CD4-positive, alpha-beta T cell treated with Interleukin-21 for 1 hour (primary cell): Measurements from ENCODE around the gene EIF2S2.

Source experiments
- DNase-seq: peaks from one replicate; pipeline ENCODE4 v3.0.0-alpha.2; 2020

Gene EIF2S2

GRCh38 chr20:34058831-34059230 is 53.2 kb downstream of the EIF2S2 start:
- DNase-seq = peak; percentile 31

GRCh38 chr20:34055290-34055689 is 56.8 kb downstream of the EIF2S2 start:
- no peak for DNase-seq

GRCh38 chr20:34052414-34052813 is 59.6 kb downstream of the EIF2S2 start:
- no peak for DNase-seq

GRCh38 chr20:34049897-34050695 is 61.9 kb downstream of the EIF2S2 start:
- DNase-seq = no peak

- no peak for DNase-seq
These were observed 62.7 kb downstream of the EIF2S2 start for GRCh38 chr20:34049389-34049788.

GRCh38 chr20:34047917-34048316 is 64.1 kb downstream of the EIF2S2 start:
- no peak for DNase-seq

GRCh38 chr20:34047010-34047687 is 64.9 kb downstream of the EIF2S2 start:
- DNase-seq = no peak

- no peak for DNase-seq
These were observed 65.9 kb downstream of the EIF2S2 start for GRCh38 chr20:34045930-34046725.

GRCh38 chr20:34045294-34045693 is 66.7 kb downstream of the EIF2S2 start:
- no peak for DNase-seq

- DNase-seq = no peak
These were observed 69.0 kb downstream of the EIF2S2 start for GRCh38 chr20:34043025-34043424.

GRCh38 chr20:34042262-34042661 is 69.8 kb downstream of the EIF2S2 start:
- no peak for DNase-seq

- no peak for DNase-seq
These were observed 70.8 kb downstream of the EIF2S2 start for GRCh38 chr20:34041226-34041625.

- no peak for DNase-seq
These were observed 71.6 kb downstream of the EIF2S2 start for GRCh38 chr20:34040300-34040995.
